HG02938 (cell line): ENCODE data around the gene DDIT4.
"Not testable (repeated sequence)": the region's sequence is repeated elsewhere in the genome, so short reads cannot be mapped to it uniquely, and the experiment has no call there.

ENCODE experiments used
- ATAC-seq: cut with Tn5 transposase; IDR thresholded peaks from one replicate; pipeline ENCODE4 v1.9.1; 2021; ENCODE audit warnings: mild to moderate bottlenecking, moderate library complexity; ENCODE audit not compliant: unreplicated experiment

Gene DDIT4

DNA sequence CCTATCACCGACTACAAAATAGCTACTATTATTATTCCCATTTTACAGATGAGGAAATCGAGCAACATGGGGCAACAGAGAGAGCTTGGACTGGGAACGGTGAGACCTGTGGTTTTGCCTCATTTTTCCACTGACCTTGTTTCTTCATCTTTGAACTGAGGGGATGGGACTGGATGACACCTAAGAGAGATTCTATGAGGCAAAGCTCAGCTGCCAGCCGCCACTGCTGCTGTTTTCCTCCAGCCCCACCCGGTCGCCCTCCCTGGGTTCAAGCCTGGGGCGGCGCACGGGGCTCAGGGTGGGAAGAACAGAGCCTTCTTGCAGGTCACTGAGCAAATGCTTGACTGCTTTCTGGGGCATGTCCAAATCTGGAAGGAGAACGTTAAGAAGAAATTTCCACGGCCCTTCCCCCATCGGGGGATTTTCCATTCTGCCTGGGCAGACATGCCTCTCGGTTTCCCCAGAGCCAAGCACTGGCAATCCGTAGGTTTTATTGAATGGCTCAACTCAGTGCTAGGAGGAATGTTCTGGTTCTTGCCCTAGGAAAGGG, 12.3 kb downstream of the DDIT4 start:
- no peak for ATAC-seq

GRCh38 chr10:72291019-72291532, 17.4 kb downstream of the DDIT4 start:
- no peak for ATAC-seq

GRCh38 chr10:72292223-72292691, 18.5 kb downstream of the DDIT4 start:
- no peak for ATAC-seq

GRCh38 chr10:72295330-72295910, 21.7 kb downstream of the DDIT4 start:
- ATAC-seq: no peak

DNA sequence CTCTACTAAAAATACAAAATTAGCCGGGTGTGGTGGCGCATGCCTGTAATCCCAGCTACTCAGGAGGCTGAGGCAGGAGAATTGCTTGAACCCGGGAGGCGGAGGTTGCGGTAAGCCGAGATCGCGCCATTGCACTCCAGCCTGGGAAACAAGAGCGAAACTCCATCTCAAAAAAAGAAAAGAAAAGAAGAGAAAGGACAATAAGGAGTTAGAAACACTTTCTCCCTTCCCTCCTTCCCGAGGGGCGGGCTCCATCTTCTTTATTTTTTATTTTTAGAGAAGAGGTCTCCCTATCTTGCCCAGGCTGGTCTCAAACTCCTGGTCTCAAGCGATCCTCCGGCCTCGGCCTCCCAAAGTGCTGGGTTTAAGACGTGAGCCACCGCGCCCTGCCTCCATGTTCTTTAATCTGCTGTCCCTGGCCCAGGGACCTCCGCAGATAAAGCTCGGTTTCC, 23.1 kb downstream of the DDIT4 start:
- ATAC-seq: not testable (repeated sequence)

DNA sequence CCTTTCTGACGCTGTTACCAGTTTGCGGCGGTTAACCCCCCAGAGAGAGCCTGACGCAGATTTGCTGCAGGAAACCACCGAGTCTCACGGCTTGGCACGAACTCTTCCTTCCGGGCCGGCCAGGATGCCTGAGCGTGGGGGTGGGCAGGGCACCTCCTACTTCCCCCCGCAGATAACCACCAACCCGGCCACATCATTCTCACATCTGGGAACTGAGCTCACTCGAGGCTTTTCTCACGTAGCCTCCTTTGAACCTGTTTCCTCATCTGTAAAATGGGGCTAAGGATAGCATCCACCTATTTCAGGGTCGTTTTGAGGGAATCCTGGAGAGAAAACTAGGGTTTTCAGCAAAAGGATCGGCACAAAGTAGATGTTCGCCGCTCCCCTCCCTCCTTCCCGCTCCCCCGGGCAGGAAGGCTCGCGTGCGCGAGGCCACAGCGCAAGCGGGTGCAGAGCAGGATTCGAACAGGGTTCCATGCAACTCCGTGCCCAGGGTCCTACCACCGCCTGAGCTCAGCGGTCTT, 23.6 kb downstream of the DDIT4 start:
- peak; percentile 45 for ATAC-seq

DNA sequence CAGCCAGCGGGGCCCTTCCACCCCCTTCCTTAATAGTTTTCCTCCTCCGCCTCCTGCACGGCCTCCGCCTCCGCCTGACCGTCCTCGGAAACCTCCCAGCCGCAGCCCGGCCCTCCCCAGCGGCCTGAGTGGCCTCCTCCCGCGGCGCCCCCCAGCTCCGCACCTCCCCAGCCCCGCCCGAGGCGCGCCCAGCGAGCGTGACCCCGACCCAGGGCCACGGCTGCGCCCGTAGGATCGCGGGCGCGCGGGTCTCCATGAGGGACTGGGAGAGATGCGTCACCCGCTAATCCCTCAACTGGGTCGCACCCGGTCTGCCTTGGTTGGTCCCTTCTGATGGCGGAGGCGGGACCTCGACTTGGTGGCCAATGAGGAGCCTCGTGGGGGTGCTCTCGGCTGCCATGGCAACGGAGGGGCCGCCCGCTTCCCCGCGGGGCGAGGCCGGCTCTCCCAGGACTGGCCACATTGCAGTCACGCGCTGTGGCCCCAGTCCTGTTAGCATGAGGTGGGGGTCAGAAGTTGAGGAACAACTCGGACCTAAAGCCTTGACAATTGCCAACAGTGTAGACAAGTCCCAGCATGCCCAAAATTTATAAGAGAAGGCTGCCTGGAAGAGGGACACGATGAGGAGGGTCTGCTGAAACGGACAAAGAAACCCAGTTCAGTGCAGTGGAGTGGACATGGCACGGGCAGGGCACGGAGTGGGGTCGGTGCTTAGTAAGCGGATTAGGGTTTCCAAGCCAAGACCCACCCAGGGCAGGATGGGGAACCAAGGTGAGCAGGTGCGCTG, 24.3 kb downstream of the DDIT4 start:
- peak; percentile 78 for ATAC-seq

DNA sequence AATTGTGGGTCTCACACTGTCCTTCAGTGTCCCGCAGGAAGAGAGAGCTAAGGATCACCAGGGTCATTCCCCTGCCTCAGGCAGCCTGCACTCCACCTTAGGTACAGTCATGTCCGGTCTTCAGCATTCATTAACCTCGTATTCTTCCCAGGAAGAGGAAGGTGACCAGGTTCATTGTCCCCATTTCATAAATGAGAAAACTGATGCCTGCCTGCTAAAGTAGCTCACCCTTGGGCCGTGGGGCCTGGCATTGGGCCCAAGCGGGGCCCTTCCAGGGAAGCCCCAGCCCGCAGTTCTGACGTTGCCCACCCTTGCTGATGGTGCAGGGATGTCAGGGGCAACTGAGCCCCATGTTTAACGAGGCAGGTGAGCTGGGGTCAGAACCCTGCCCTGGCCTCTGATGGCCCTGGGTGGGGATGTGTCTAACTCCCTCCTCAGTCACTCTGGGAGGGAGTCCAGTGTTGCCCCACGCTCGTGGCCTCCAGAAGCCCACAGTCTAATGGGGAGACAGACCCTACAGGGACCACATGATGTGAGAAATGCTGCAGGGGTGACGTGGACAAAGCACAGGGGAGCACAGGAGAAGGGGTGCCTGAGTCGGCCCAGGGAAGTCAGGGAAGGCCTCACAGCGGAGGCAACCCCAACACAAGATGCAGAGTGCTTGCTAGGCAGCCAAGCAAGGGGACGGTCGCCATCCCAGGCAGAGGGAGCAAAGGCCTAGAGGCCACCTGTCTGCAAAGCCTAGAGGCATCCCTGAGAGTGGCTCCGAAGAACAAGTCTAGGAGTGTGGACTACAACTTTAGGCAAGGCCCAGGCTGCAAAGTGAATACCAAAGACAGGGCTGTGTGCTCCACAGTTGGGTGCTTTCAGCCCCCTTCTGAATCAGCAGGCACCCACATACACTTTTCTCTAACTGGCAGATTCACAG, 25.1 kb downstream of the DDIT4 start:
- no peak for ATAC-seq

DNA sequence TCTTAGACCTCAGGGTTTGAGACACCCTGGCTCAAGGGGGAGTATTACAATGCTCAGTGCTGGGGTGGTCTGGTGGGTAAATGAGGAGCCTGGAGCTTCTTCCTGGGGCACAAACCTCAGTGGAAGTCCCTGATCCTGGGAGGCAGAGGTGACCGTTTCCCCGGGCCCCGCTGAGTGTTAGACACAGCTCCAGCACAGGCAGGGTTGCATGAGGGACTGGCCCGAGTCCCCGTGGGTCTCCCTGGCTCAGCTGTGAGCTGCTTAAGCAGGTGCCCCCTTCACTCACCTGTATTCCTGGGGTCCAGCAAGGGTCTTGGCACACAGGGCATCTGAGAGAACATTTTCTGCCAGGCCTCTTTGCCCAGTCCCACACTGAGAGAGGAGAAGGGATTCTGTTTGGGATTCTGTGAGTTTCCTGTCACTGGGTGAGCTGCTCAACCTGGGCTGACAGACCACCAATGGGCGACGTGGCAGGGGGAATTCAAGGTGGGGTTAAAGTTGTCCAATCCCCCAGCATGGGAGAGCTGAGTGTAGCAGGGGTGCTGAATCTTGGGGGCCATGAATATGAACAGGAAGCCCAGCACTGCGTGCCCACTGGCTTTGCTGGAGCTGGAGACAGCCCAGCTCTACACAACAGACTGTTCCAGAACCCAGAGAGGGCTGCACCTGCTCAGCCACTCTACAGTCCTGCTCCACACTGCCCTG, 29.9 kb downstream of the DDIT4 start:
- no peak for ATAC-seq

DNA sequence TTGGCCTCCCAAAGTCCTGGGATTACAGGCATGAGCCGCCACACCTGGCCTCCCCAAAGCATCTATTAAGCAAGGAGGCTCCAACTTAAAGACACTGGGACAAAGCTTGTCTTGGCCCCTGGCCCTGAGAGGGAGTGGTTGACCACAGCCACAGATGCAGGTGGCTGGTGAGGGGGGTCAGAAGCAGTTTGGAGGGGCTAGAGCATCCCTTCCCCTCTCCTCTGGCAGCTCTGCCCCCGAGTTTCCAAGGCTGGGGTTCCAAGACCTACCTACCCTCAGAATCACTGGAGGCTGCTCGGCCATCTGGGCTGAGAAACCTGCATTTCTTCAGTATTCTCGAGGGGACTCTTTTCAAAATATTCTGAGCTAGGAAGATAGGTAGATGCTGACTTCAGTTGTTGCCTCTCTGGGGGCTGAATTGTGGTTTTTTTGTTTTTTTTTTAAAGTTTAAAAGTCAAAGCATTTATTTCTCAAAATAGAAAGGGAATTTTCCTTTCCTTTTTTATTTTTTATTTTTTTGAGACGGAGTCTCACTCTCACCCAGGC, 32.6 kb downstream of the DDIT4 start:
- ATAC-seq: no peak

DNA sequence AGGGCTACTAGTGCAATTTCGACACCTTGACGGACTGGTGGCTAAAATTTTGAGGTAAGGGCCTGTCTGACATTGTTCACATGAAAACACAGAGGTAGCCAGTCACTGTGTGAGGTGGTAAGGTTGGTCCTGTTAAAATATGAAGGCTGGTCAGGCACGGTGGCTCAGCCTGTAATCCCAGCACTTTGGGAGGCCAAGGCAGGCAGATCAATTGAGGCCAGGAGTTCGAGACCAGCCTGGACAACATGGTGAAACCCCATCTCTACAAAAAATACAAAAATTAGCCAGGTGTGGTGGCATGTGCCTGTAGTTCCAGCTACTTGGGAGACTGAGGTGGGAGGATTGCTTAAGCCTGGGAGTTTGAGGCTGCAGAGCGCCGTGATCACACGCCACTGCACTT, 34.0 kb downstream of the DDIT4 start:
- ATAC-seq: not testable (repeated sequence)

DNA sequence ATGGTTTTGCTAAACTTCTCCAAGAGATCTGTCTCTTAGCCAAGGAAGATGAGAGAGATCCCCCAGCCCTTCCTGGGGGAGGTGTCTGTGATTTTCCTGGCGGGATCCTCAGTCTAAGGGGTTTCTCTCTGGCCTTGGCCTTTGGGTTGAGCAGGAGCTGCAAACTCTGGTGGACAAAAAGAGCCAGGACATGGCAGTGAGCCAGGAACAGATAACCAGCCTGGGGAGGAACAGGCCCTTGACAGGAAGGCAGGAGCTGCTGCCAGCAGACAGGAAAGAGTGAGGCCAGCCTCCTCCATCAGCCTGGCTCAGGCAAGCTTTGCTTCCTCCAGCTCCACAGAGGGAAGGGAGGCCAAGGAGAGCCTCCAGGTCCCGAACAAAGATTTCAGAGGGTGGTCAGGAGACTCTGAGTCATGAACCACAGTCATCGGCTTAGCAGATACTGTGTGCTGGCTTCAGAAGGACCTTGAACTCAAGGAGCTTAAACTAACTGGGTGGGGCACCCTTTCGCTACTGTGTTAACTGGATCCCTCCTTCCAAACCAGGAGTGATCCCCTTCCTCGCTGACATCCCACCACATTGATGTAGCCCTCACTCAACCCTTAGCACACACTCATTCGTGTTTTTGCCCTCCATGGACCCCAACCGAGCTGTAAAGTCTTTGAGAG, 34.7 kb downstream of the DDIT4 start:
- no peak for ATAC-seq

DNA sequence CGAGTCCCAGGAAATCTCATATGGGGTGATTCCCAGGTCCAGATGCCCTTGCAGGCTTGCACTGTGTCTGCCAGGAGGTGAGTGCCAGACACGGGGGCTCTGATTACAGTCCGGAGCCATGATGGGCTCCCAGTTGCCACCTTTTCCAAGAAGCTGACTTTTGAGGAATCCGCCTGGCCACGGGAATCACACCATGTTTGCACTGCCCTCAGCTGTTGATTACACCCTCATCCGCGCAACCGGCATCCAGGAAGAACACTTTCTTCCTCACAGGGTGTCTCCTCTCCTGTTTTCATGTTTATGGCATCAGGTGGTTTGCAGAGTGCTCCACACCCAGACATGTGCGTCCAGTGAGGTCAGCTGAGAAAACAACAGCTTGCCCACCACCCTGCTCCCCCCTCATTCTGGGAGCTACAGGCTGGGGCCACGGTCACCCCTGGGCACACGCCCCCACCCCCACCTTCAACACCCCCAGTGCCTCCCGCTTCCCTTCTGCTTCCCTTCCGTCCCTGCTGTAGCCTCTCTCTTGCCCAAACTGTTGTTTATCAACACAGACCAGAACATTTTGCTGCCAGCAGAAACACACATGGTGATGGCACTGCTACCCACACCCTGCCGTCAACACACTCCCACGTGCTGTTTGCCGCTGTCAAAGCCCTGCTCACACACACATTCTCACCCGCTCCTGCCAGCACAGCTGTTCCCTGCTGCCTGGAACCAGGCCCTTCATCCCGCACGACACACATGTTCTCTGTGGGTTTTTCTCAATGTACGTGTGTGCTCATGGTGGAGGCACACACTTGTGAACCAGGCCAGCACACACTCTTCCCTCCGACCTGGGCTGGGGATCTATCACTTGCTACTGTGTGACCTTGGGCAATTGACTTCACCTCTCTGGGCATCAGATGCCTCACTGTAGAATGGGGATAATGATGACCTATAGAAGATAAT, 35.8 kb downstream of the DDIT4 start:
- no peak for ATAC-seq

DNA sequence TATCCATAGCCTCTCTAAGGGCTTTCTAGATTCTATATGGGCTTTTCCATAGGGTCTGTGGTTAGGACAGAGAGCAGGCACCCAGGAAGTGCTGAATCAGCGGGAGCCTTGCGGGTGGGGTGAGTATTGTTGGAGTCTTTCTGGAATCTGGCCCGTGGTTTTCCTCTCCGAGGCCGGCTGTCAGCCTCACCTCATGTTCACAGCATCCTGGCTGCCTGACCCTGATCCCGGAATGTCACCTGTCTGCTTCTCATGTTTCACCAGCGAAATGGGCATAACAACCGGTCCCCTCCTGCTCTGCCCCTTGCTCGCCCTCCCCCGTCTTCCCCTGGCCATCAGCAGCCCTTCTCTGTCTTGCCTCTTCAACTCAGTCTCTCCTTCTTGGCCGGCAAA, 36.5 kb downstream of the DDIT4 start:
- no peak for ATAC-seq

DNA sequence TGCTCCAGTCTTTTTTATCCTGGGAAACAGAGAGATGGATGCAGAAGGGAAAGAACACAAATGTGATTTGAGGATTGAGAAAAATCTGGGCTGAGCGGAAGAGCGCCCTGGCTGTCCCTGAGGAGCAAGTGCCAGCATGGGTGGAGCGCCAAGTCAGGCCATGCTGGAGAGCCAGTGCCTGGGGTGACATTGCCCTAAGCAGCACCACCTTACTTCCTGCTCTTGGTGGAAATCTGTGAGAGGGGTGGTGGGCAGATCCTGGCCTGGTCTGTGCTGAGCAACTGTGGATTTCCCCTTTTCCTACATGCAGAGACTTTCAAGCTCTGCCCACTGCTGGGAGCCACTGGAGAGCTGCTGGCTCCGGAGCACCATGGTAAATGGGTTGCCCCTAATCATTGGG, 36.9 kb downstream of the DDIT4 start:
- ATAC-seq: no peak

- no peak for ATAC-seq
Observed at GRCh38 chr10:72311667-72312066, 37.9 kb downstream of the DDIT4 start.

DNA sequence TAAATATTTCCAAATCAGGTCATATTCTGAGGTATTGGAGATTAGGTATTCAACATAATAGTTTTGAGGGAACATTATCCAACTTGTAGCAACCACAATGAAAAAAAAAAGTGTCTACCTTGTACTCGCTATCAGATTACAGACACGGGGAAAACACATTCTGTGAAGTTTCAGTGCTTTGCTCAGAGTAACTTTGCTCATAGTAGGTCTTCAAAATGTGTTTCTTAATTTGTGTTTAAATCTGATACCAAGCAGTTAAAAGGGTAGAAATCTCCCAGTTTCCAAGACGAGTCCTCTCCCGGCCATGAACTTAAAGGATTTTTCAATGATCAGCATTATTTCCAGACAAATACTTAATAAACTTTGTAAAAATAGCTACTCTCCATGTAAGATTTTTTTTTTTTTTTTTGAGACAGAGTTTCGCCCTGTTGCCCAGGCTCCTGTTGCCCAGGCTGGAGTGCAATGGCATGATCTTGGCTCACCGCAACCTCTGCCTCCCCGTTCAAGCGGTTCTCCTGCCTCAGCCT, 39.2 kb downstream of the DDIT4 start:
- no peak for ATAC-seq

GRCh38 chr10:72314263-72314662, 40.5 kb downstream of the DDIT4 start:
- ATAC-seq: no peak
